Ureter (tissue), 1 donor: ENCODE results near the gene NDUFA12. TPM values are rescaled to one million over a fixed set of nuclear protein-coding genes. Genes with fewer than 3 reads are reported as not detected.

Experiments
- DNase-seq: peaks from one replicate; pipeline ENCODE4 v3.0.0-alpha.2; 2020; ENCODE audit warnings: low spot score
- total RNA-seq: library from RNA; stranded (reverse); gene quantifications from one replicate; pipeline ENCODE4 v1.2.4, GENCODE V29; 2023
- donor health status: DM: yes; HTN: yes; CAD: no.

NDUFA12 gene
- total RNA-seq, 1 donor from 2014 or later = 79.2 TPM

GRCh38 chr12:94980577-94980976 lies 22.9 kb downstream of the NDUFA12 start:
- no peak for DNase-seq

- no peak for DNase-seq
Measured at GRCh38 chr12:94979941-94980340, 23.6 kb downstream of the NDUFA12 start.

- DNase-seq = no peak
Measured at GRCh38 chr12:94977766-94978468, 25.6 kb downstream of the NDUFA12 start.

GRCh38 chr12:94973221-94973620 lies 30.3 kb downstream of the NDUFA12 start:
- DNase-seq = no peak

GRCh38 chr12:94972795-94973194 lies 30.7 kb downstream of the NDUFA12 start:
- DNase-seq = no peak

GRCh38 chr12:94971923-94972322 lies 31.6 kb downstream of the NDUFA12 start:
- no peak for DNase-seq

- no peak for DNase-seq
Measured at GRCh38 chr12:94970560-94970959, 32.9 kb downstream of the NDUFA12 start.

- no peak for DNase-seq
Measured at GRCh38 chr12:94969424-94969823, 34.1 kb downstream of the NDUFA12 start.

GRCh38 chr12:94965982-94966630 lies 37.4 kb downstream of the NDUFA12 start:
- DNase-seq = no peak

GRCh38 chr12:94963649-94964048 lies 39.8 kb downstream of the NDUFA12 start:
- DNase-seq = no peak

GRCh38 chr12:94962670-94963069 lies 40.8 kb downstream of the NDUFA12 start:
- no peak for DNase-seq

- DNase-seq = no peak
Measured at GRCh38 chr12:94961911-94962310, 41.6 kb downstream of the NDUFA12 start.

GRCh38 chr12:94961256-94961824 lies 42.2 kb downstream of the NDUFA12 start:
- DNase-seq = no peak

- DNase-seq = no peak
Measured at GRCh38 chr12:94957006-94957405, 46.5 kb downstream of the NDUFA12 start.

GRCh38 chr12:94954948-94955592 lies 48.4 kb downstream of the NDUFA12 start:
- no peak for DNase-seq

GRCh38 chr12:94954029-94954685 lies 49.3 kb downstream of the NDUFA12 start:
- no peak for DNase-seq

GRCh38 chr12:94952325-94952724 lies 51.2 kb downstream of the NDUFA12 start:
- DNase-seq = no peak

GRCh38 chr12:94951071-94951934 lies 52.2 kb downstream of the NDUFA12 start:
- DNase-seq = no peak

- DNase-seq = no peak
Measured at GRCh38 chr12:94948232-94948810, 55.2 kb downstream of the NDUFA12 start.

GRCh38 chr12:94942663-94943062 lies 60.8 kb downstream of the NDUFA12 start:
- no peak for DNase-seq

- DNase-seq = no peak
Measured at GRCh38 chr12:94941440-94941862, 62.0 kb downstream of the NDUFA12 start.
